ENCODE measurements around the gene PPP3CB.

GRCh38 chr10:73471226-73471625 lies 24.6 kb downstream of the PPP3CB start:
- no peak for TF ChIP-seq CTCF (tag by site-specific recombination; IDR thresholded peaks at IDR 0.05)
- no peak for TF ChIP-seq PRDM6 (tag by site-specific recombination; IDR thresholded peaks at IDR 0.05)
- no peak for TF ChIP-seq ZBTB21 (tag by site-specific recombination; IDR thresholded peaks at IDR 0.05)
- no peak for TF ChIP-seq ZNF530 (tag by site-specific recombination; IDR thresholded peaks at IDR 0.05; ENCODE audit: low read depth)
- TF ChIP-seq, protein P1, sequence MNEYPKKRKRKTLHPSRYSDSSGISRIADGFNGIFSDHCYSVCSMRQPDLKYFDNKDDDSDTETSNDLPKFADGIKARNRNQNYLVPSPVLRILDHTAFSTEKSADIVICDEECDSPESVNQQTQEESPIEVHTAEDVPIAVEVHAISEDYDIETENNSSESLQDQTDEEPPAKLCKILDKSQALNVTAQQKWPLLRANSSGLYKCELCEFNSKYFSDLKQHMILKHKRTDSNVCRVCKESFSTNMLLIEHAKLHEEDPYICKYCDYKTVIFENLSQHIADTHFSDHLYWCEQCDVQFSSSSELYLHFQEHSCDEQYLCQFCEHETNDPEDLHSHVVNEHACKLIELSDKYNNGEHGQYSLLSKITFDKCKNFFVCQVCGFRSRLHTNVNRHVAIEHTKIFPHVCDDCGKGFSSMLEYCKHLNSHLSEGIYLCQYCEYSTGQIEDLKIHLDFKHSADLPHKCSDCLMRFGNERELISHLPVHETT (tag by site-specific recombination; IDR thresholded peaks at IDR 0.05), result no peak
- TF ChIP-seq REST (tag by site-specific recombination; IDR thresholded peaks at IDR 0.05), result no peak
- no peak for TF ChIP-seq ZNF777 (tag by site-specific recombination; IDR thresholded peaks at IDR 0.05; ENCODE audit: borderline replicate concordance)
- no peak for TF ChIP-seq TRIM28 (IDR thresholded peaks at IDR 0.05; ENCODE audit: borderline replicate concordance, low read length)
- no peak for TF ChIP-seq ZNF2 (tag by site-specific recombination; IDR thresholded peaks at IDR 0.05)
- no peak for TF ChIP-seq ZNF571 (tag by site-specific recombination; IDR thresholded peaks at IDR 0.05)
- no peak for TF ChIP-seq ZBTB8A (tag by site-specific recombination; IDR thresholded peaks at IDR 0.05)
- TF ChIP-seq, protein P2, sequence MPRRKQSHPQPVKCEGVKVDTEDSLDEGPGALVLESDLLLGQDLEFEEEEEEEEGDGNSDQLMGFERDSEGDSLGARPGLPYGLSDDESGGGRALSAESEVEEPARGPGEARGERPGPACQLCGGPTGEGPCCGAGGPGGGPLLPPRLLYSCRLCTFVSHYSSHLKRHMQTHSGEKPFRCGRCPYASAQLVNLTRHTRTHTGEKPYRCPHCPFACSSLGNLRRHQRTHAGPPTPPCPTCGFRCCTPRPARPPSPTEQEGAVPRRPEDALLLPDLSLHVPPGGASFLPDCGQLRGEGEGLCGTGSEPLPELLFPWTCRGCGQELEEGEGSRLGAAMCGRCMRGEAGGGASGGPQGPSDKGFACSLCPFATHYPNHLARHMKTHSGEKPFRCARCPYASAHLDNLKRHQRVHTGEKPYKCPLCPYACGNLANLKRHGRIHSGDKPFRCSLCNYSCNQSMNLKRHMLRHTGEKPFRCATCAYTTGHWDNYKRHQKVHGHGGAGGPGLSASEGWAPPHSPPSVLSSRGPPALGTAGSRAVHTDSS (tag by site-specific recombination; IDR thresholded peaks at IDR 0.05), result no peak
- TF ChIP-seq ZNF629 (tag by site-specific recombination; IDR thresholded peaks at IDR 0.05), result no peak
- TF ChIP-seq ZNF274 (IDR thresholded peaks at IDR 0.05; ENCODE audit: low read length), result no peak
- TF ChIP-seq ZNF274 (tag by site-specific recombination; IDR thresholded peaks at IDR 0.05; ENCODE audit: borderline replicate concordance), result no peak

All from HEK293 (cell line).